Right atrium auricular region (tissue), 2 donors: ENCODE results near the gene ARRB1. TPM values are rescaled to one million over a fixed set of nuclear protein-coding genes. Genes with fewer than 3 reads are reported as not detected.

Source experiments
- DNase-seq: peaks from one replicate; pipeline ENCODE4 v3.0.0-alpha.2; 2019; ENCODE audit warnings: low spot score
- H3K27ac ChIP-seq, 2 donors: fragments of 200-600 bp; sonication (generic); 1 replicate in 1 of 2; 2 replicates in 1 of 2; pipeline ENCODE4 v1.5.1; 2016 to 2019
- H3K27me3 ChIP-seq, 2 donors: fragments of 200-600 bp; sonication (generic); one replicate each; pipeline versions ENCODE4 v1.5.1 to v1.6.0; 2017 to 2019
- H3K36me3 ChIP-seq: fragments of 200-600 bp; sonication (generic); one replicate; pipeline ENCODE4 v1.5.1; 2016
- H3K4me1 ChIP-seq, 2 donors: fragments of 200-600 bp; sonication (generic); one replicate each; pipeline versions ENCODE4 v1.5.1 to v1.6.0; 2017 to 2019
- H3K4me3 ChIP-seq, 2 donors: fragments of 200-600 bp; sonication (generic); 1 replicate in 1 of 2; 2 replicates in 1 of 2; pipeline ENCODE4 v1.5.1; 2017 to 2019; ENCODE audit warnings: mild to moderate bottlenecking in 1 of 2, moderate library complexity in 1 of 2
- H3K9me3 ChIP-seq, 2 donors: fragments of 200-600 bp; sonication (generic); one replicate each; pipeline ENCODE4 v1.5.1; 2019
- total RNA-seq, 2 donors: library from RNA; depleted of rRNA; stranded (reverse); fragments of >200 nt; gene quantifications; one replicate each; pipeline ENCODE4 v1.1.0, GENCODE V29; 2016
- TF ChIP-seq, protein P1 (sequence below), 2 donors: fragments of 200-600 bp; sonication (generic); IDR thresholded peaks; one replicate each; pipeline ENCODE4 v1.5.1; 2019; ENCODE audit warnings: antibody characterized with exemption in 2 of 2

The ARRB1 gene
- total RNA-seq, 2 donors from 2014 or later = 19.4 to 22.9 TPM

DNA sequence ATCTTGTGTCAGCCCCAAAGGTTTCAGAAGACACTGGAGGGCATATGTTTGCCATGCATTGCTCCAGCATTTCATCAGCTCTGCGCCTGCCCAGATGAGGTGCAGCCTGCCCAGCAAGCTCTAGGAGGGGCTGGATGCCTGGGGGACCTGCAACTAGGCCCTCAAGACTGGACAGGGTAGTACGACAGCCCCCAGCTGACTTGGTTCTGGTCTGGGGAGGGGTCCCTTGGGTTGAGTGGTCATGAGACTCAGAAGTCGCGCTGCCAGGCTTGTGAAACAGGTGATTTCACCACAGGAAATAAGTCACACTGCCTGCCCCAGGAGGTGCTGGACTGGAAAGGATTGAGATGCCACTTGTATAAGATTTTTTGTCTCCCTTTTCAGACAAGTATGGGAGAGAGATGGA is 87.5 kb downstream of the ARRB1 start:
- peaks cover 5% of the 10 kb centered on the region for H3K36me3 ChIP-seq
- DNase-seq = no peak
- H3K9me3 ChIP-seq = no peaks in the 10 kb centered on the region
- TF ChIP-seq, protein P1, sequence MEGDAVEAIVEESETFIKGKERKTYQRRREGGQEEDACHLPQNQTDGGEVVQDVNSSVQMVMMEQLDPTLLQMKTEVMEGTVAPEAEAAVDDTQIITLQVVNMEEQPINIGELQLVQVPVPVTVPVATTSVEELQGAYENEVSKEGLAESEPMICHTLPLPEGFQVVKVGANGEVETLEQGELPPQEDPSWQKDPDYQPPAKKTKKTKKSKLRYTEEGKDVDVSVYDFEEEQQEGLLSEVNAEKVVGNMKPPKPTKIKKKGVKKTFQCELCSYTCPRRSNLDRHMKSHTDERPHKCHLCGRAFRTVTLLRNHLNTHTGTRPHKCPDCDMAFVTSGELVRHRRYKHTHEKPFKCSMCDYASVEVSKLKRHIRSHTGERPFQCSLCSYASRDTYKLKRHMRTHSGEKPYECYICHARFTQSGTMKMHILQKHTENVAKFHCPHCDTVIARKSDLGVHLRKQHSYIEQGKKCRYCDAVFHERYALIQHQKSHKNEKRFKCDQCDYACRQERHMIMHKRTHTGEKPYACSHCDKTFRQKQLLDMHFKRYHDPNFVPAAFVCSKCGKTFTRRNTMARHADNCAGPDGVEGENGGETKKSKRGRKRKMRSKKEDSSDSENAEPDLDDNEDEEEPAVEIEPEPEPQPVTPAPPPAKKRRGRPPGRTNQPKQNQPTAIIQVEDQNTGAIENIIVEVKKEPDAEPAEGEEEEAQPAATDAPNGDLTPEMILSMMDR (IDR thresholded peaks at IDR 0.05) = no peak
- H3K27ac ChIP-seq = no peak overlapping the region
- H3K4me3 ChIP-seq = no peak overlapping the region
- peaks cover 0 to 16% of the 10 kb centered on the region in 2 donors for H3K4me1 ChIP-seq
- no peaks in the 10 kb centered on the region for H3K27me3 ChIP-seq

- H3K36me3 ChIP-seq = peaks cover 5% of the 10 kb centered on the region
- TF ChIP-seq, protein P1 (IDR thresholded peaks at IDR 0.05) = no peak
- no peak overlapping the region for H3K27ac ChIP-seq
- no peaks in the 10 kb centered on the region for H3K27me3 ChIP-seq
- no peaks in the 10 kb centered on the region for H3K9me3 ChIP-seq
- no peak overlapping the region for H3K4me3 ChIP-seq
- DNase-seq = no peak
- peaks cover 0 to 16% of the 10 kb centered on the region in 2 donors for H3K4me1 ChIP-seq
These were observed 88.3 kb downstream of the ARRB1 start for GRCh38 chr11:75262961-75263852.

GRCh38 chr11:75262436-75262835 is 89.0 kb downstream of the ARRB1 start:
- TF ChIP-seq, protein P1 (IDR thresholded peaks at IDR 0.05) = no peak
- Histone ChIP-seq H3K4me1 (peaks cover 0 to 16% of the 10 kb centered on the region in 2 donors), H3K4me3 (no peak overlapping the region), H3K27ac (no peak overlapping the region), H3K9me3 (no peaks in the 10 kb centered on the region), H3K27me3 (no peaks in the 10 kb centered on the region), H3K36me3 (peaks cover 5% of the 10 kb centered on the region)
- DNase-seq = no peak

- DNase-seq = no peak
- TF ChIP-seq, protein P1 (IDR thresholded peaks at IDR 0.05) = no peak
- no peaks in the 10 kb centered on the region for H3K27me3 ChIP-seq
- H3K27ac ChIP-seq = no peak overlapping the region
- H3K36me3 ChIP-seq = peaks cover 5% of the 10 kb centered on the region
- H3K4me3 ChIP-seq = no peak overlapping the region
- H3K9me3 ChIP-seq = no peaks in the 10 kb centered on the region
- H3K4me1 ChIP-seq = peaks cover 0 to 16% of the 10 kb centered on the region in 2 donors
These were observed 89.5 kb downstream of the ARRB1 start for GRCh38 chr11:75261902-75262361.

GRCh38 chr11:75260396-75261170 is 90.9 kb downstream of the ARRB1 start:
- no peak overlapping the region for H3K27ac ChIP-seq
- peaks cover 0 to 16% of the 10 kb centered on the region in 2 donors for H3K4me1 ChIP-seq
- H3K4me3 ChIP-seq = no peak overlapping the region
- H3K36me3 ChIP-seq = no peaks in the 10 kb centered on the region
- H3K9me3 ChIP-seq = no peaks in the 10 kb centered on the region
- no peaks in the 10 kb centered on the region for H3K27me3 ChIP-seq
- TF ChIP-seq, protein P1 (IDR thresholded peaks at IDR 0.05) = no peak
- no peak for DNase-seq
